ENCODE measurements around the gene ITFG1.

ITFG1 gene

GRCh38 chr16:47262938-47263337 is 197.9 kb downstream of the ITFG1 start:
- POLR2A ChIA-PET (ENCODE audit: low non-redundant PET): no interaction called here
- CTCF ChIA-PET: interaction anchor here (0.6 kb wide), 1 partner anchor 87 kb away, joined by 3 read pairs; no protein-coding TSS in a partner anchor
- no peak for TF ChIP-seq CTCF (conservative IDR thresholded peaks at IDR 0.05; ENCODE audit: low read depth)
- no peak for DNase-seq (ENCODE audit: low spot score)
- H3K27ac ChIP-seq: no peak overlapping the region

GRCh38 chr16:47260503-47260902 is 200.4 kb downstream of the ITFG1 start:
- H3K27ac ChIP-seq: no peak overlapping the region
- ChIA-PET POLR2A (ENCODE audit: low non-redundant PET) (no interaction called here), CTCF (interaction anchor here (0.7 kb wide), 1 partner anchor 52 kb away, joined by 3 read pairs; no protein-coding TSS in a partner anchor)
- no peak for DNase-seq (ENCODE audit: low spot score)
- TF ChIP-seq CTCF (conservative IDR thresholded peaks at IDR 0.05; ENCODE audit: low read depth): no peak

GRCh38 chr16:47258874-47259461 is 201.9 kb downstream of the ITFG1 start:
- ChIA-PET POLR2A (ENCODE audit: low non-redundant PET) (no interaction called here), CTCF (interaction anchor here (0.6 to 0.8 kb wide), 5 partner anchors 9 to 295 kb away, joined by 3 to 5 read pairs (median 3); no protein-coding TSS in a partner anchor)
- no peak overlapping the region for H3K27ac ChIP-seq
- DNase-seq (ENCODE audit: low spot score): peak; percentile 42
- TF ChIP-seq CTCF (conservative IDR thresholded peaks at IDR 0.05; ENCODE audit: low read depth): peak; percentile 53

- no peak for DNase-seq (ENCODE audit: low spot score)
- POLR2A ChIA-PET (ENCODE audit: low non-redundant PET): no interaction called here
Observed at GRCh38 chr16:47254756-47255155, 206.1 kb downstream of the ITFG1 start.

GRCh38 chr16:47250983-47251382 is 209.9 kb downstream of the ITFG1 start:
- CTCF ChIA-PET: no interaction called here

More at GRCh38 chr16:47254756-47255155, 206.1 kb downstream of the ITFG1 start:
- CTCF ChIA-PET: no interaction called here
- no peak for TF ChIP-seq CTCF (conservative IDR thresholded peaks at IDR 0.05; ENCODE audit: low read depth)
- H3K27ac ChIP-seq: no peak overlapping the region

GRCh38 chr16:47247690-47248089 is 213.2 kb downstream of the ITFG1 start:
- CTCF ChIA-PET: interaction anchor here (0.7 kb wide), 1 partner anchor 10 kb away, joined by 3 read pairs; no protein-coding TSS in a partner anchor
- POLR2A ChIA-PET (ENCODE audit: low non-redundant PET): no interaction called here
- no peak for DNase-seq (ENCODE audit: low spot score)
- H3K27ac ChIP-seq: no peak overlapping the region
- TF ChIP-seq CTCF (conservative IDR thresholded peaks at IDR 0.05; ENCODE audit: low read depth): no peak

More at GRCh38 chr16:47250983-47251382, 209.9 kb downstream of the ITFG1 start:
- H3K27ac ChIP-seq: no peak overlapping the region
- TF ChIP-seq CTCF (conservative IDR thresholded peaks at IDR 0.05; ENCODE audit: low read depth): no peak
- POLR2A ChIA-PET (ENCODE audit: low non-redundant PET): no interaction called here
- DNase-seq (ENCODE audit: low spot score): no peak
